Measurements from ENCODE around the gene HIGD2A.
"Not testable (repeated sequence)": the region's sequence is repeated elsewhere in the genome, so short reads cannot be mapped to it uniquely, and the experiment has no call there.

Gene HIGD2A

GRCh38 chr5:176396330-176396729 lies 7.8 kb downstream of the HIGD2A start:
- no peak for DNase-seq

- no peak for DNase-seq
Observed at GRCh38 chr5:176397736-176398420, 9.3 kb downstream of the HIGD2A start.

DNA sequence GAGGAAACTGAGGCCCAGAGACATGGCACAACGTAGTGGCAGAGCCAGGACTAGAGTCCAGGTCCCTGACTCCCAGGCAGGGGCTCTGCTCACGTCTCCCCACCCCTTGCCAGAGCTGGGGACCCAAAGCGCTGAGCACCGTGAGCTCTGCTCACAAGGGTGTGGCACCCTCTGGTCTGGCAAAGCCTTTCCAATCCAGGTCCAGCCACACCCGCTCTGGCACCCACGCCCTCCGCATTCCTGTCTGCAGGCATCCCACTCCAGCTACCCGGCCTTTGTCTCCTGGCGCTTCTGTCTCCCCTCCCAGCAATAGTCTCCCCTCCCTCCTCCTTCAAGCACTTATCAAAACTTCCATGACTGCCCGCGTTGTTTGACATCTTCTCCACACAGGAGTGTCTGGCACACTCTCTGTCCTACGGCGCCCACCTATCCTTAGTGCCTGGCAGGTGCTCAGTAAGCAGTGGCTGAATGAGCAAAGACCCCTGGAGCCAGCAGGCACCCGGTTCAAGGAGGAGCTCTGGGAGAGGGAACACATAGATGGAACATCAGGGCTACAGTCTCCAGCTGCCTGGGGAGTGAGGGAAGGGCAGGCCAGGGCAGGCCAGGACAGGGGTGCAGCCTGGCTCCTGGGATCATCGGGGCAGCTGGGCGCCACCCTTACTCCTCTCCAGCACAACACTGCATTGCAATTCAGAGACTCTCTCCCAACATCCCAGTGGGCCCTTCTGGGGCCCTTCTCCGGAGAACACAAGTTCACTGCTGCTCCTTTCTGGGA lies 12.0 kb downstream of the HIGD2A start:
- DNase-seq: no peak

- DNase-seq: no peak
Observed at GRCh38 chr5:176401281-176402205, 13.0 kb downstream of the HIGD2A start.

DNA sequence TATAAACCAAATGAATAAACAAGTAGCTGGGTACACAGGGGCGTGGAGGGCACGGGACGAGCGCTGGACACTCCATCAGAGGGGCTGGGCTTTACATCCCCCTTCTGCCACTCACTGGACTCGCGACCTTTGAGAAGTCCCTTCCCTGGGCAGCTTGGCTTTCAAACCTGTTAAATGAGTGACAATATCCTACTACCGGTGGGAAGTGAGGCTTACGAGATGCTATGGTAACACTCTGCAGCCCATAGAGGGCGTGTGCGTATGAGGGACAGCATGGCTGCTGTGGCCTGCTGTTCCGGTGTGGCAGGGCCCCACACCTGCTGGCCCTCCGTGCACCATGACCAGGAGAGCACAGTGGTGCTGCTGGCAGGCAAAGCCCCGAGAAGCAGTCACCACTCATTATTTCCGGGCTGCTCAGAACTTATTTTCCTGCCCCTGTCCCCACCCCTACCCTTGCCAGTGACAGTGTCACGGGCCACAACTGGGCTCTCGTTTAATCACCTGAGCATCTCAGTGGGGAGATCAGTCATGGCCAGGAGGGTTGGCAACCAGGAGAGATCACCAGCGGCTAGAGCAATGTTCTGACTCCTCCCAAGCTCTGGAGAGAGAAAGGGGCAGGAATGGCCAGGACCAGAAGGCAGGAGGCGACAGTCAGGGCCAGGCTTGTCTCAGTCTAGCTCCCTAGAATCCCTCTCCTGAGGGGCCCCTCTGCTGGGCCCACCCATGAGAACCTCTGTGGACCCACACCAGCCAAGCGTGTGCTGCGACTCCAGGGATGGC lies 17.3 kb downstream of the HIGD2A start:
- DNase-seq: no peak

DNA sequence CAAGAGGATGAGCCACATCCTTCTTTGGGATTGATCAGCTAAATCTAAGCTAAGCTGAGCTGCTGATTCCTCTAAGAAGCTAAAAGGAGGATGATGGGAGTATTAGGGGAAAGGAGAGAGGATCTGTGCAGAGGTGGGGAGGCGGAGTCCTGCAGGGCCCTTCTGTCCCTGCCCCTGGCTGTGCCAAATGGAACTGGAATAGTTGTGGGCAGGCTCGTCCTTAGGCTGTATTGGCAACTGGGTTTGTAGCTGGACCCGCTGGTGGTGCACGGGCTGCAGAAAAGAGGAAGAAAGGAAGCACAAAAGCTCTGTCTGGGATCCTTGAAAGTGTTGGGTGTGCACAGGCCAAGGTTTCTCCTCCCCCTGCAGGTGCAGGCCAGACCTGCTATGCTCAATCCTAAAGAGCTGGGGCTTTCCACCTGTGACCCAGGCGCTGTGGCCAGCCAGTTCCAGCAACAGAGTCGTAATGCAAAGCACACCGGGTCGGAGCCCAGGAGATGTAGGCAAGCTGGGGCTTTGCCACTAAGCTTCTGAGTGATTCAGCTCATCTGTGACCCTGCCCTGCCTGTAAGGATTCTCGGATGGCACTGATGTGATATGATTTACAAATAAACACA lies 18.0 kb downstream of the HIGD2A start:
- no peak for DNase-seq

DNA sequence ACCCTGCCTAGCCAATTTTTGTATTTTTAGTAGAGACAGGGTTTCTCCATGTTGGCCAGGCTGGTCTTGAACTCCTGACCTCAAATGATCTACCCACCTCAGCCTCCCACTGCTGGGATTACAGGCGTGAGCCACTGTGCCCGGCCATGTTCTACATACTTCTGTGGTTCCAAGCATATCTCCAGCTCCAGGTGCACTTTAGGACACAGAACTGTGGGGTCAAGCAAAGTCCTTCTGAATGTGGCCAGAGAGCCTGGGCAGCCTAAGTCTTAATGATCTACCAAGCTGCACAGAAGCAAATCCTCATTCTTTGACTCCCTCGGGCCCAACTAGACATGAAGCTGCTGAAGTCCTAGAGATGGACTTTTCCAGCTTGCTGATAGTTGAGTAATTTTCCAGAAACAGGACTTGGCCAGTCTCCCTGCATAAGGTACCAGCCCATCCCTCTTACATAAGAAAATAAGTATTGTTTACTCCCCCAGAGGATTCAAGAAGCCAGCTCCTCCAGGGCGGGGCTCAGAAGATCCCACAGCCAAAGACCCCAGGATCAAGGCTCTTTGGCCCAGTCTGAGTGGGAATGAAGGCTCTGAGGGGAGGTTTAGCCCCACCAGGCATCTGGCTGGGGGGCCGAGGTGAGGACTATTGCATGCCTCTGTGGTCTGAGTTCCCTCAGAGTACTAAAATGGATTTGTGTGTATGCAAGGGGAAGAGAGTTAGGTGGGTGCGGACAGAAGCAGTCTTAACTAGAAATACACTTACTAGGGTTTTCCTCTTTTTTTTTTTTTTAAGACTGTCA lies 19.1 kb downstream of the HIGD2A start:
- DNase-seq: no peak

DNA sequence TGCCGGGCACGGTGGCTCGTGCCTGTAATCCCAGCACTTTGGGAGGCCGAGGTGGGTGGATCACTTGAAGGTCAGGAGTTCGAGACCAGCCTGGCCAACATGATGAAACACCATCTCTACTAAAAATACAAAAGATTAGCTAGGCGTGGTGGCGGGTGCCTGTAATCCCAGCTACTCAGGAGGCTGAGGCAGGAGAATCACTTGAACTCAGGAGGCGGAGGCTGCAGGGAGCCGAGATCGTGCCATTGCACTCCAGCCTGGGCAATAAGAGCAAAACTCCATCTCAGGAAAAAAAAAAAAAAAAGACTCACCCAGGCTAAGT lies 19.7 kb downstream of the HIGD2A start:
- DNase-seq: not testable (repeated sequence)

DNA sequence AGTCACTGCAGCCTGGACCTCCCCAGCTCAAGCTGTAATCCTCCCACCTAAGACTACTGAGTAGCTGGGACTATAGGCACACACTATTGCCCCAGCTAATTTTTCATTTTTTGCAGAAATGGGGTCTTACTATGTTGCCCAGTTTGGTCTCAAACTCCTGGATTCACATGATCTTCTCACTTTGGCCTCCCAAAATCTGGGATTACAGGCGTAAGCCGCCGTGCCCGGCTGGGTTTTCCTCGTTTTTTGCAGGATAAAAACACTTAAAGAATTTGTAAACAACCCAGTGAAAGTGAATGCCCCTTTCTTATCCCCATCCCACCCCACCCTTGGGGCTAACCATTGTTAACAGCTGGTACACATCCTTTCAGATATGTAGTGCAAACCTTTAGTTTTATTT lies 20.0 kb downstream of the HIGD2A start:
- no peak for DNase-seq

GRCh38 chr5:176409765-176410164 lies 21.2 kb downstream of the HIGD2A start:
- no peak for DNase-seq

GRCh38 chr5:176410486-176411180 lies 22.1 kb downstream of the HIGD2A start:
- no peak for DNase-seq

DNA sequence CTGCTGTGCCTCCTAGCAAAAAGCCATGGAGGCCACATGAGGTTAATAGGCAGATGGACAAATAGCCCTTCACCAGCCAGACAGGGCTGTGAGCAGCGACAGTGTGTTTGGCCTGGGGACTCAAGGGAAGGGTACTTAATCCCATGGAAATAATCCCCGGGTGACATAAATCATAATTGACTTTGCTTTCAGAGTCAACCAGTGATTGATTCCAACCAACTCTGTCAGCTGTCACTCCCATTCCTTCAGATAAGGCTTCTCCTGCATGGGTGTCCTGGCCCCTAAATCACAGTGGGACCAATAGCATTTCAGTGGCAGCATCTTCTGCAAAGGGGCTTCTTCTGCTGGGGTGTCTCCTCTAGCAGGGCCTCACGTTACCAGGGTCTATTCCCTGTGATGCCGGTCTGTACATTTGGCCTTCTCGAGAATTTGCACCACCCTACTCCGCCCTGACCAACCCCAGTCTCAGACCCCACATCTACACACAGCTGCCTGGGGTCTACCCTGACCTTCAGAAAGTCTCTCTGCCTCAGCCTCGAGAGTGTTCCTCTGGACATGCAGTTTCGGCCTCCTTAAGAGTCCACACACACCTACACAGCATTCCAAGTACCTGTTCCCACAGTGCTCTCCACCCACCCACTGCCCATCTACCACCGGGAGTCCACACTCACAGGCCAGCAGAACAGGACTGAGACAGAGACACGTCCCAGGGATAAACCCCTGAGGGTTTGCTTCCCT lies 24.1 kb downstream of the HIGD2A start:
- DNase-seq: no peak

DNA sequence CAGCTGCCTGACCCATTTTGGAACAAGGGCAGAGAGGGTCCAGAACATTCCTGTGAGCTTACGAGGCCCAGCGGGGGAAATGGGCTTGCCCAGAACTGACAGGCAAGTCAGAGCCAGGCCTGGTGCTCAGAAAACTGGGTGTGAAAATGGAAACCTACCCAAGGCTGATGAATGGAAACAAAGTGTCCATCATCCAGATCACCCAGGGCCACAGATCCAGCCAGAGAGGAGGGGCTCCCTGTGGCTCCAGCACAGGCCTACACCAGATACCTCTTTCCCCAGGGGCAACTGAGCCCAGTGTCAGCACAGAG lies 24.7 kb downstream of the HIGD2A start:
- no peak for DNase-seq

GRCh38 chr5:176413709-176414191 lies 25.2 kb downstream of the HIGD2A start:
- no peak for DNase-seq

DNA sequence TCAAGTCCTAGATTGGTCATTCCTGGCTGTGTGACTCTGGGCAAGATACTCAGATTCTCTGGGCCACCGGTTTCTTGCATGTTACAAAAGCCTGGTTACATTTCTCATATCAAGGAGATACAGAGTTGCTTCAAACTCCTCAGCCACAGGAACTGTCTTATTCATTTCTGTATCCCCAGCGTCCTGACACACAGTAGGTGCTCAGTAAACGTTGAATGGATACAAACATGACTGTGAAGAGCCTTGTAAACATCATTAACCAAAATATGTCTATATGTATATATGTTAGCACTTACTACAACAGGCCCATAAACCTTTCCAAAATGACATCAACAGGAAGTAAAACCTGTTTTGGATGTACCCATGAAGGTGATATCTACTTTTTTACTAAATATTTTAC lies 26.2 kb downstream of the HIGD2A start:
- DNase-seq: no peak

GRCh38 chr5:176415240-176415951 lies 26.8 kb downstream of the HIGD2A start:
- no peak for DNase-seq

GRCh38 chr5:176415952-176416924 lies 27.7 kb downstream of the HIGD2A start, which contains the start of gene CLTB:
CLTB (minus strand) TSS chr5:176416539; CDS start chr5:176416363, 176 bp downstream.
- peak; percentile 40 for DNase-seq

DNA sequence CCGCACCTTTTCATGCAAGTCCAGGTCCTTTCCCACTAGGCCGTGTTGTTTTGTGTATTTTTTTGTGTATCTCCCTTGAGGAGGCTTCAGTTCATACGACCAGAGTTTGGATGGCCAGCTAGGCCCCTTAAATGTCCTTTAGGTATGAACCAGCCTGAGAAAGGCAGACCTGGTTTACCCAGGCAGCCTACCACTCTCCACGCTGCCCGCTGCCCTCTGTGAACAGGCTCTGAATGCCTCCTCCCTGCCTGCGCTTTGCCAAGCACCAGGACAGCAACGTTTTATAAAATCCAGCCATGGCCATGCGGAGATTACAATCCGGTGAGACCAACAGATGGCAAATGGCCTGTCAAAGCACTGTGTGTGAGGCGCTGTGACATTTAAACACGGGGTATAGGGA lies 28.4 kb downstream of the HIGD2A start:
- DNase-seq: no peak
